HepG2 (cell line): ENCODE measurements around the gene C1orf198. TPM values are rescaled to one million over a fixed set of nuclear protein-coding genes. Genes with fewer than 3 reads are reported as not detected.

Source experiments
- ATAC-seq: fragments of 200-7000 bp; cut with Tn5 transposase; 3 replicates; pipeline ENCODE4 v1.9.1; 2020; ENCODE audit warnings: mild to moderate bottlenecking, moderate library complexity
- BruUV-seq: library from RNA; stranded (reverse); fragments of 400-500 nt; replicated peaks from 2 replicates; lab custom pipeline; 2021; lab: Mats Ljungman, UMichigan
- CTCF ChIA-PET: fragments of 300-600 bp; formaldehyde crosslinking; extraction: SDS; loops from one replicate; lab custom pipeline; 2021; ENCODE audit warnings: low total read pairs, inconsistent platforms, low intra/inter-chr PET ratio; lab: Yijun Ruan, JAX
- POLR2A ChIA-PET: fragments of 350-600 bp; sonication (Branson Sonifier 250); formaldehyde crosslinking; loops from one replicate; lab custom pipeline; 2020; ENCODE audit warnings: antibody characterized with exemption, inconsistent platforms; lab: Yijun Ruan, JAX
- DNase-seq: peaks from one replicate; pipeline ENCODE4 v3.0.0-alpha.2; 2015; ENCODE audit warnings: low spot score
- FAIRE-seq: peaks from 3 replicates; lab custom pipeline; 2011; peaks lifted over from hg19 to GRCh38; lab: Jason Lieb, UNC
- H2AFZ ChIP-seq: one replicate; pipeline ENCODE4 v1.6.1; 2011; ENCODE audit warnings: low read length, inconsistent platforms
- H3K27ac ChIP-seq: fragments of 300-600 bp; 3 replicates; pipeline ENCODE4 v1.8.0; 2011; ENCODE audit warnings: mixed run types, mild to moderate bottlenecking, mixed read lengths, low read length, inconsistent platforms; ENCODE audit not compliant: insufficient read depth; ENCODE audit errors: extremely low read length
- H3K27me3 ChIP-seq, 2 experiments: fragments of 200-600 bp in 1 of 2; 2 replicates in 1 of 2; 3 replicates in 1 of 2; pipeline versions ENCODE4 v1.6.0 to v1.8.0; 2011; ENCODE audit warnings: low read length in 2 of 2, mild to moderate bottlenecking in 2 of 2, moderate library complexity in 2 of 2, inconsistent platforms in 1 of 2; ENCODE audit not compliant: insufficient read depth in 2 of 2, control insufficient read depth in 1 of 2
- H3K36me3 ChIP-seq, 2 experiments: fragments of 200-600 bp in 1 of 2; replicated peaks in 1 of 2; 2 replicates in 1 of 2; 3 replicates in 1 of 2; pipeline versions ENCODE4 v1.5.1 to v1.8.0; 2011; ENCODE audit warnings: low read length in 2 of 2, inconsistent platforms in 1 of 2; ENCODE audit not compliant: insufficient read depth in 2 of 2, control insufficient read depth in 1 of 2
- H3K4me1 ChIP-seq: 2 replicates; pipeline ENCODE4 v1.5.1; 2012; ENCODE audit warnings: low read length, inconsistent platforms; ENCODE audit not compliant: insufficient read depth
- H3K4me2 ChIP-seq: 2 replicates; pipeline ENCODE4 v1.6.0; 2011; ENCODE audit warnings: low read depth, low read length, inconsistent platforms
- H3K4me3 ChIP-seq, 3 experiments: fragments of 200-600 bp in 1 of 3; sonication (generic), shearing (Covaris generic) in 1 of 3; replicated peaks in 1 of 3; 2 replicates each; pipeline ENCODE4 v1.5.1; 2011 to 2016; ENCODE audit warnings: low read length in 3 of 3, inconsistent platforms in 2 of 3, low read depth in 2 of 3, mild to moderate bottlenecking in 2 of 3, control low read depth in 1 of 3, mixed read lengths in 1 of 3; ENCODE audit not compliant: insufficient read depth in 1 of 3
- H3K79me2 ChIP-seq: one replicate; pipeline ENCODE4 v1.6.1; 2011; ENCODE audit warnings: low read length, inconsistent platforms; ENCODE audit not compliant: insufficient read depth
- H3K9ac ChIP-seq: 2 replicates; pipeline ENCODE4 v1.6.0; 2011; ENCODE audit warnings: mild to moderate bottlenecking, low read depth, low read length, inconsistent platforms; ENCODE audit not compliant: insufficient read depth
- H3K9me3 ChIP-seq: 2 replicates; pipeline ENCODE4 v1.5.1; 2012; ENCODE audit warnings: mild to moderate bottlenecking, low read length
- H4K20me1 ChIP-seq: 2 replicates; pipeline ENCODE4 v1.6.0; 2011; ENCODE audit warnings: inconsistent platforms, mild to moderate bottlenecking, low read length, moderate library complexity; ENCODE audit not compliant: insufficient read depth
- WGBS: methylation state at CpG from one replicate; pipeline ENCODE4 v1.1.6; 2017; ENCODE audit warnings: low lambda C conversion rate; 5-methylcytosine and 5-hydroxymethylcytosine counted together
- in situ Hi-C: cut with HindIII; loops from 2 replicates; pipeline ENCODE4 v1.10.0; 2017; ENCODE audit warnings: low pct_unique_long_range_greater_than_20kb; ENCODE audit not compliant: extremely low pct_ligation_motif_present
- intact Hi-C: fragments of 100-400 bp; cut with micrococcal nuclease; formaldehyde crosslinking; loops from one replicate; pipeline ENCODE4 v1.10.0; 2022; ENCODE audit not compliant: unreplicated experiment
- polyA plus RNA-seq, 8 experiments: library from polyadenylated mRNA; depleted of rRNA in 3 of 8; stranded (reverse) in 7 of 8; unstranded in 1 of 8; fragments of >200 nt; fragmentation: Illumina TruSeq in 4 of 8; extraction: Trizol in 4 of 8; gene quantifications; 2 replicates each; pipeline versions ENCODE4 v1.2.1 to v1.2.3, GENCODE V29; 2011 to 2016; ENCODE audit warnings: low read depth in 4 of 8, missing spikeins in 1 of 8, mixed read lengths in 1 of 8; ENCODE audit not compliant: insufficient read depth in 1 of 8
- total RNA-seq, 5 experiments: library from RNA; depleted of rRNA; stranded (reverse); fragments of >200 nt; fragmentation: Illumina TruSeq; extraction: Trizol; gene quantifications; 2 replicates each; pipeline ENCODE4 v1.2.3, GENCODE V29; 2016; ENCODE audit warnings: low read depth in 1 of 5
- TF ChIP-seq, protein P1 (sequence below), 2 experiments: IDR thresholded peaks; 2 replicates each; pipeline ENCODE4 v1.6.1; 2011 to 2012; ENCODE audit warnings: low read length in 2 of 2, borderline replicate concordance in 1 of 2, low read depth in 1 of 2, mild to moderate bottlenecking in 1 of 2, moderate library complexity in 1 of 2
- TF ChIP-seq, protein P2 (sequence below): sonication (generic); formaldehyde crosslinking; IDR thresholded peaks from 2 replicates; pipeline ENCODE4 v1.8.1; 2023; ENCODE audit warnings: missing genetic modification reagents, mild to moderate bottlenecking, borderline replicate concordance

C1orf198 gene
- total and polyA plus RNA-seq, 2 of the 13 experiments (the other 11 are each of a cell fraction or from before 2014, with no cell fraction given), result 12.7 to 13.4 TPM

DNA sequence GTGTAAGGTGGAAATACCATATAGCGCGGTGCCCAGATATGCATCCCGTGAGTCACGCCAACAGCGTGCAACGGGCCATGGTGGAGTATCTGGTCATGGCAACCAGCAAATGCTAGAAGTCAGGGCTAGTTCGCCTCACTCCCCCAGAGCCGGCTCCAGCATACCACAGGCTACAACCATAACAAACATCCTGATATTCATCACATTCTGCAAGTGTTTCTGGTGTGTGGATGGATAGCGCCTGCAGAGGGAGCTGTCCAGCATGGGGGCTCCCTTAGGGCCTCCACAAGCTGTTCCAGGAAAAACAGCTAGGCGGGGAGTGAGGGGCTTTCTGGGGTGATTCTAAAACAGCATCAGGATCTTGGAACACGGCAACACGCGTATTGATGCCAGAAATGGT, 6.8 kb downstream of the C1orf198 start:
- intact Hi-C loops, result no loop called here
- no peak overlapping the region for H3K4me2 ChIP-seq
- ChIA-PET POLR2A (no interaction called here), CTCF (no interaction called here)
- no peak overlapping the region for H2AFZ ChIP-seq
- H3K9ac ChIP-seq, result no peak overlapping the region
- no peak overlapping the region for H3K4me3 ChIP-seq
- H3K79me2 ChIP-seq, result peaks cover 34% of the 10 kb centered on the region
- no peaks in the 10 kb centered on the region for H3K27me3 ChIP-seq
- in situ Hi-C loops, result no loop called here
- H3K4me1 ChIP-seq, result peaks cover 54% of the 10 kb centered on the region
- TF ChIP-seq, protein P1, sequence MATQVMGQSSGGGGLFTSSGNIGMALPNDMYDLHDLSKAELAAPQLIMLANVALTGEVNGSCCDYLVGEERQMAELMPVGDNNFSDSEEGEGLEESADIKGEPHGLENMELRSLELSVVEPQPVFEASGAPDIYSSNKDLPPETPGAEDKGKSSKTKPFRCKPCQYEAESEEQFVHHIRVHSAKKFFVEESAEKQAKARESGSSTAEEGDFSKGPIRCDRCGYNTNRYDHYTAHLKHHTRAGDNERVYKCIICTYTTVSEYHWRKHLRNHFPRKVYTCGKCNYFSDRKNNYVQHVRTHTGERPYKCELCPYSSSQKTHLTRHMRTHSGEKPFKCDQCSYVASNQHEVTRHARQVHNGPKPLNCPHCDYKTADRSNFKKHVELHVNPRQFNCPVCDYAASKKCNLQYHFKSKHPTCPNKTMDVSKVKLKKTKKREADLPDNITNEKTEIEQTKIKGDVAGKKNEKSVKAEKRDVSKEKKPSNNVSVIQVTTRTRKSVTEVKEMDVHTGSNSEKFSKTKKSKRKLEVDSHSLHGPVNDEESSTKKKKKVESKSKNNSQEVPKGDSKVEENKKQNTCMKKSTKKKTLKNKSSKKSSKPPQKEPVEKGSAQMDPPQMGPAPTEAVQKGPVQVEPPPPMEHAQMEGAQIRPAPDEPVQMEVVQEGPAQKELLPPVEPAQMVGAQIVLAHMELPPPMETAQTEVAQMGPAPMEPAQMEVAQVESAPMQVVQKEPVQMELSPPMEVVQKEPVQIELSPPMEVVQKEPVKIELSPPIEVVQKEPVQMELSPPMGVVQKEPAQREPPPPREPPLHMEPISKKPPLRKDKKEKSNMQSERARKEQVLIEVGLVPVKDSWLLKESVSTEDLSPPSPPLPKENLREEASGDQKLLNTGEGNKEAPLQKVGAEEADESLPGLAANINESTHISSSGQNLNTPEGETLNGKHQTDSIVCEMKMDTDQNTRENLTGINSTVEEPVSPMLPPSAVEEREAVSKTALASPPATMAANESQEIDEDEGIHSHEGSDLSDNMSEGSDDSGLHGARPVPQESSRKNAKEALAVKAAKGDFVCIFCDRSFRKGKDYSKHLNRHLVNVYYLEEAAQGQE (IDR thresholded peaks at IDR 0.05; ENCODE audit: borderline replicate concordance in 1 of 2, low read depth in 1 of 2, low read length in 2 of 2), result peak in 1 of 2 experiments; percentile 10; a peak in 1 of 4 replicates
- TF ChIP-seq, protein P2, sequence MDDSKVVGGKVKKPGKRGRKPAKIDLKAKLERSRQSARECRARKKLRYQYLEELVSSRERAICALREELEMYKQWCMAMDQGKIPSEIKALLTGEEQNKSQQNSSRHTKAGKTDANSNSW (CRISPR knock-in tag), result no peak
- peaks cover 0 to 2% of the 10 kb centered on the region in 2 experiments; a peak in 4 of 5 replicates for H3K36me3 ChIP-seq
- no peak for ATAC-seq
- DNase-seq, result no peak
- WGBS, result 100% methylated on average over 13 of the region's 13 CpGs
- FAIRE-seq, result no peak
- 0 out of 2 replicates have a peak, but pooled peaks cover 4% of the 10 kb centered on the region for H4K20me1 ChIP-seq
- BruUV-seq, result no TSS peak
- H3K27ac ChIP-seq, result no peak overlapping the region
- H3K9me3 ChIP-seq, result no peaks in the 10 kb centered on the region
